Mononuclear cell (primary cell): ENCODE measurements around the gene FAM200C. TPM values are rescaled to one million over a fixed set of nuclear protein-coding genes. Genes with fewer than 3 reads are reported as not detected.
"Not testable (repeated sequence)": the region's sequence is repeated elsewhere in the genome, so short reads cannot be mapped to it uniquely, and the experiment has no call there.

Experiments used
- H3K27me3 ChIP-seq: 2 replicates; pipeline ENCODE4 v1.6.0; 2011; ENCODE audit warnings: low read length, control low read depth; ENCODE audit not compliant: insufficient read depth
- H3K4me1 ChIP-seq: 2 replicates; pipeline ENCODE4 v1.5.1; 2011; ENCODE audit warnings: mild to moderate bottlenecking, low read length, control low read depth; ENCODE audit not compliant: insufficient read depth
- H3K4me3 ChIP-seq: 2 replicates; pipeline ENCODE4 v1.5.1; 2011; ENCODE audit warnings: mild to moderate bottlenecking, low read length, moderate library complexity
- H3K9me3 ChIP-seq: 2 replicates; pipeline ENCODE4 v1.5.1; 2011; ENCODE audit warnings: low read depth, mild to moderate bottlenecking, control low read depth, low read length
- total RNA-seq: library from RNA; depleted of rRNA; stranded (reverse); fragments of >200 nt; gene quantifications from one replicate; pipeline ENCODE4 v1.2.3, GENCODE V29; 2012

Gene FAM200C
- 0.10 TPM for total RNA-seq

DNA sequence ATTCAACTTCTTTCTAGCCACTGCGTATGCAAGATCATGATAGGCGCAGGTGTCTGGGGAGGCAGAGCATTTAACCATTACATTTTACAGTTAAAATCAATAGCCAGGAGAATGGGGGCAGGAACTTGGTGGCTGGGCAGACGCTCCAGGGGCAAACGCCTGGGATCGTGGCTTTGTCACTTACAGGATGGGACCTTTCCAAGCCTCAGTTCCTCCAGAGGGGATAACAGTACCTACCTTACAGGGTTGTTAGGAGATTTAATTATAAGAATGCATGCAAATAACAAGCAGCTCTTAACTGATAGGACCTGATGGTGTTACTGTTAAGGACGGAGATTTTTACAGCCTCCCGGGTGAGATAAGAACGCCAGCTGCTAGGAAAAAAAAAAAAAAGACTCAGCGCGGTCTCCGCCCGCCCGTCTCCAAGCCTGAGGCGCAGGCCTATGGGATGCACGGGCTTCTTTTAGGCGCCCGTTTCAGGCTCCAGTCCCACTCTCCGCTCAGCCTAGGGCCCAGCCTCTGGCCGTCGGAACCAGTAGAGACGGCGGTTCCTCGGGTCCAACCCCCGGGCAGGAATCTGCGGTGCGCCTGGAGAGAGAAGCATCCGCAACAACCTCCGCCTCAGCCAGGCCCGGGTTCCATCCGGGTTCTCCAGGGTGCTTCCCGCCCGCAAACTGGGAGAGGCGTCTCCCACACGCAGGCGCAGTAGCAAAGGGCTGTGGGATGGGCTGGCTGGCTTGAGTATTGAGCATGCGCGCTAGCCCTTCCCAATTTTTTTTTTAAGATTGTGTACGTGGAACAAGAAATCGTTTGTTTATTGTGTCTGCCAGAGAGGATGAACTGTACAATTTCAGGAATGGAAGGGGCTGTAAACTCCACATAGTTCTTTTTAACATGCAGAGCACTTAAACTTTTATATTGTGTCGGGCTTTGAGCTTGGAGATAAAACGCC lies at the start of gene FAM200C:
Gene FAM200C, minus strand, starts transcription at position 653 of the 952 bp plus-strand sequence. CDS start 4,564 bp downstream, outside the sequence.
- Histone ChIP-seq H3K9me3 (no peaks in the 10 kb centered on the region), H3K4me1 (peaks cover 10% of the 10 kb centered on the region), H3K4me3 (peak within 1 kb of the TSS; percentile 74), H3K27me3 (no peaks in the 10 kb centered on the region)

DNA sequence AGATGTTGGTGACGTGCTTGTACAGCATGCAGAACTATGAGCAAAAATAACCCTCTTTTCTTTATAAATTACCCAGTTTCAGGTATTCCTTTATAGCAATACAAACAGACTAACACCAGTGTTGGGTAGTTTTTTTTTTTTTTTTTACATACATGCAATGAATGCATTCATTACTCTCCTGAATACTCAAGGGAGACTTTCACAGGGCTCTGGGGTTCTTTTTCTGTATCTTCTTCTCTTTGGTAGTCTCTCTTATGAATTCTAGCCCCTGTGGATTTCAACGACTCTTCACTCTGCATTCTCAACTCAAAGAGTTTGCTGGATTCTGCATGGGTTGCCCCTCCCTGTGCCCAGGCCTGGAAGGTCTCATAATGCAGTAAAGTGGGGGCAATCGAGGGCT lies 49.6 kb upstream of the FAM200C start:
- Histone ChIP-seq H3K4me3 (no peak overlapping the region), H3K27me3 (peaks cover 2% of the 10 kb centered on the region), H3K9me3 (no peaks in the 10 kb centered on the region), H3K4me1 (peaks cover 4% of the 10 kb centered on the region)

DNA sequence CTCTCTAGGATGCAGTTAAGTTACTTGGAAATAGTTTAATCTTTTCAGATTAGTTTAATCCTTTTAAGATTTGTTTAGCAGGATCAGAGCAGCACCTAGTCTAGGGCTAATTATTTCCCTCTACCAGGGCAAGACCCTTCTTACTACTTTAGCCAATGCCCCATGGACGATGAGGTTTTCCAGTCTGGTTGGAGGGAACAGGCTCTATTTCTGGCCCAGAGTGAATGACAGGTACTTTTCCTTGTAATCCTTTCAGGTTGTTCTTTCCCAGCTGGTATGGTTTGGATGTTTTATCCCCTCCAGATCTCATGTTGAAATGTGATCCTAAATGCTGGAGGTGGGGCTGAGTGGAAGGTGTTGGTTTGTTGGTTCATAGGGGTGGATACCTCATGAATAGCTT lies 49.0 kb upstream of the FAM200C start:
- Histone ChIP-seq H3K4me3 (no peak overlapping the region), H3K9me3 (no peaks in the 10 kb centered on the region), H3K4me1 (peaks cover 4% of the 10 kb centered on the region), H3K27me3 (no peaks in the 10 kb centered on the region)

DNA sequence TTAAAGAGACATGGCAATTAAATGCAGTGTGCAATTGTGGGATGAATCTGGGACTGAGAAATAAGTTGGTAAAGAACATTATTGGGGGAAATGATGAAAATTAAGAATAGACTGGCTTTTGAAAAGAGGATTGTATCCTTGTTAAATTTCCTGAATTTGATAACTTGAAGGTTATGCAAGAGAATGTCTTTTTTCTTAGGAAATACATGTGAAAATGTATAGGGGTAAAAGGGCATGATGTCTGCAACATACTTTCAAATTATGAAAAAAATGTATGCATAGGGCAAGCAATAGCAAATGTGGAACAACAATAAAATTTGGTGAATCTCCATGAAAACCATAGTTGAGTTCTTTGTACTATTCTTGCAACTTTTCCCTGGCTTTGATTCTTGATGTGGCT lies 45.9 kb upstream of the FAM200C start:
- H3K27me3 ChIP-seq: no peaks in the 10 kb centered on the region
- peaks cover 6% of the 10 kb centered on the region for H3K4me1 ChIP-seq
- H3K4me3 ChIP-seq: no peak overlapping the region
- no peaks in the 10 kb centered on the region for H3K9me3 ChIP-seq

DNA sequence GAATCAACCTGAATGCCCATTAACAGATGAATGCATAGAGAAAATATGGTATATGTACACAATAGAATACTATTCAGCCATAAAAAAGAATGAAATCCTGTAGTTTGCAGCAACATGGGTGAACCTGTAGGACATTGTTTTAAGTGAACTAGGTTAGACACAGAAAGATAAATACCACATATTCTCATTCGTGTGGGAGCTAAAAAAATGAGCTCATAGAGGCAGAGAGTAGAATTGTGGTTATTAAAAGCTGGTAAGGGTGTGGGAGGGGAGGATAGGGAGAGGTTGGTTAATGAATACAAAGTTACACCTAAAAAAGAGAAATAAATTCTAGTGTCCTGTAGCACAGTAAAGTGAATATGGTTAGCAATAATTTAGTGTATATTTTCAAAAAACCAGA lies 45.3 kb upstream of the FAM200C start:
- no peak overlapping the region for H3K4me3 ChIP-seq
- H3K27me3 ChIP-seq: no peaks in the 10 kb centered on the region
- H3K4me1 ChIP-seq: peaks cover 6% of the 10 kb centered on the region
- no peaks in the 10 kb centered on the region for H3K9me3 ChIP-seq

DNA sequence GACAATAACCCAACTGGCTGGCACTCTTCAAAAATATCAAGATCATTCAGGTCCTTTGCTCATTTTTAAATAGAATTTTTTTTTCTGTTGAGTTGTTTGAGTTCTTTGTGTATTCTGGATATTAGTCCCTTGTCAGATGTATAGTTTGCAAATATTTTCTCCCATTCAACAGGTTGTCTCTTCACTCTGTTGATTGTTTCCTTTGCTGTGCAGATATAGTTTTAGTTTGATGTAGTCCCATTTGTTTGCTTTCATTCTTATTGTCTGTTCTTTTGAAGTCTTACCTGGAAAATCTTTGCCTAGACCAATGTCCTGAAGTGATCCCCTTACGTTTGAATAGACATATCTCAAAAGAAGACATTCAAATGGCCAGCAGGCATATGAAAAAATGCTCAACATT lies 44.6 kb upstream of the FAM200C start:
- Histone ChIP-seq H3K4me3 (no peak overlapping the region), H3K27me3 (no peaks in the 10 kb centered on the region), H3K4me1 (peaks cover 6% of the 10 kb centered on the region), H3K9me3 (no peaks in the 10 kb centered on the region)

DNA sequence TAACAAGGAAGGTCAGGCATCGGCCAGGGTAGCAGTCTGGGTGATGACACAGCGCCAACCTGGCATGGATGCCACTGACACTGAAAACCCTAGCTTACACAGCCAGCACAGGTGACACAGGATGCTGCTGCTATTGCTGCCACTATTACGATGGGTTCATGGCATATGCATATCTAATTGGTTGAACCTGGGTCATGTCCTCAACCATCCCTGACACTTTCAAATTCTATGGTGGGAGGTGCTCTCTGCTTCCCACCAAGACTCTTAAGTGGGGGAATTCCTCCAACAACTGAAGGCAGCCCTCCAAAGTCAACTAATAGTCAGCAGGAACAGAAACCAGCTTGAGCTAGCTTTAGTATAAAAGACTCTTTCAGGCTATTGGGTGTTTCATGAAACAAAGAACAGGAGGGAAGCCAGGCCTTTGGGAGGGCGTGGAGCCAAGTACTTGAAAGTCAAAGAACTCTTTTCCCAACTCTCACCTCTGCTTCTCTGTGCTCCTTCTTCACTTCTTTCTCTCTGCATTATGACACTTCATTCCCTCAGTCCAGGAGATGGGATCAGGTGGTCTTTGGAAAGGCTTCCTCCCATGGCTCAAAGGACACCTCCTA lies 43.1 kb upstream of the FAM200C start:
- Histone ChIP-seq H3K9me3 (no peaks in the 10 kb centered on the region), H3K27me3 (no peaks in the 10 kb centered on the region), H3K4me3 (no peak overlapping the region), H3K4me1 (peaks cover 17% of the 10 kb centered on the region)

DNA sequence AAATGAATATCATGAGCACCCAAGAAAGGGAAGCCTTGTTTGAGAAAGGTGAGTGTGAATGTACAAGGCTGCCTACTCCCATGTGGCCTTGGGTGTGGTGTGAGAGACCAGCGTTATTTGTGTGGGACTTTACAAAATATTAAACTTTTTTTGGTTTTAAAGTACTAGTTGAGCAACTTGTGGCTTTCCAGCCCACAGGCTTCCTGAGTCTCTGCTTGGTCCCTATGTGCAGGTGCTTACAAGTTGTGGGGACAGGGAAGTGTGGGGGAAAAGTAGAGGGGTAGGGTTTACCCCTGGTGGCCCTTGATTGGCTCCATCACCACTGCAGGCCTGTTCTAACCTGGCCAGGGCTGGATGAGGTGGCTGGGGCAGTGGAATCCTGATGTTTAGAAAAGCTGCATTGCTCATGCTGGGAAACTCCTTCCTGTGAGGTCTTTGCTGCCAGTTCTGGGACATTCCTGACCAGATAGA lies 41.5 kb upstream of the FAM200C start:
- Histone ChIP-seq H3K4me1 (peaks cover 17% of the 10 kb centered on the region), H3K27me3 (no peaks in the 10 kb centered on the region), H3K4me3 (no peak overlapping the region), H3K9me3 (no peaks in the 10 kb centered on the region)

DNA sequence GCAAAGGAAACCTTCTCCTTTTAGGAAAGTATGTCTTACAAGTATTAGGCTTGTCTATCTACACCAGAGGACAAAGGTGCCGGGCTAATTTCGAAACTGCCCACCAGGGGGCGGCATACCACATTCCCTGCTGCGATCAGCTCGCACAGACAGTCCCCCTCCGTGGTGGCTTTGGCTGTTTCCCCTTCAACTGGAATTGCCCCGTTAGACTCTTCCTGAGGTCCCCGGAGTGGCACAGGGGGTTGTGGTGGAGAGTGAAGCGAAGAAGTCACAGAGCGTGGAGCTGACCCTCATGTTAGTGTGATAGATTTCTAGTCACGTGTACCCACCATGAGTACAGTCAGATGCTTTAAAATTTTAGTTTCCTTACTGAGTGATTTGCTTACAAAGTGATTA lies 39.3 kb upstream of the FAM200C start:
- H3K4me1 ChIP-seq: peaks cover 20% of the 10 kb centered on the region
- no peaks in the 10 kb centered on the region for H3K9me3 ChIP-seq
- H3K4me3 ChIP-seq: peak overlapping the region; percentile 43
- H3K27me3 ChIP-seq: no peaks in the 10 kb centered on the region

DNA sequence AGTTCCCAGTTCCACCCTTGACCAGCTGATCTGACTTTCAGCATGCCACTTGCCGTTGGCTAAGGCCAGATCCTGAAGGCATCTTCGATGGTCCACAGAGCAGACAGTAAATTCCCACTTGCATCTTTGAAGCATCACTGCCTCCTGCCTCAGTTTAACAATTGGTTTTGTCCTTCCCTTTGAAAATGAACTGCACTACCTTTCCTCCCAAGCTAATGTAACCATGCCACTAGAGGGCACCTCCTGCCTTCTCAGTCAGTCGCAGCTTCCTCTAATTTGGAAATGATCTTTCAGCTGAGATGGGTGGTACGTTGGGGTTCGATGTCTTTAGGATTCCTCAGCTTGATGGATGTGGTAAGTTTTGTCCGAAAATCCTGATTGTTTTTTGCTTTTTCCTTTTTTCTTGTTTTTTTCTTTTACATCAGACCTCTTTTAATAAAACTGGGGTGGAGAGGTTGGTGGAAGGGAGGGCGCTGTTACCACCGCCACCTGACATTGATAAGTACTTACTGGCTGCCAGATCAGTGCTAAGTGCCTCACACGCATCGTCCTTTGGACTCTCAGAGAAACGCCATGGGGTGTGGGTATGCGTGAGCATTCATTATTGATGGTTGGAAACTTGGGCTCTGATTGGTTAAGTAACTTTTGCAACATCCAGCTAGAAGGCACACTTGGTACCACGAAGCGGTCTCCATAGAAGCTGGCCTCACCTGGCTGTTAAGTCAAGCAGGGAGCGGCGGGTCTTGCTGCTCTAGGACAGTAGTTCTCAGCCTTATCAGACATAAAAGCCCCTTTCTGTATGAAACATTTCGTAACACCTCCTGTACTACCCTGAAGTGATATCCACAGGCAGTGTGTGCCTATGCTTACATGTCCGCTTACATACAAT lies 38.7 kb upstream of the FAM200C start:
- Histone ChIP-seq H3K4me3 (peak overlapping the region; percentile 43), H3K9me3 (no peaks in the 10 kb centered on the region), H3K27me3 (no peaks in the 10 kb centered on the region), H3K4me1 (peaks cover 26% of the 10 kb centered on the region)

DNA sequence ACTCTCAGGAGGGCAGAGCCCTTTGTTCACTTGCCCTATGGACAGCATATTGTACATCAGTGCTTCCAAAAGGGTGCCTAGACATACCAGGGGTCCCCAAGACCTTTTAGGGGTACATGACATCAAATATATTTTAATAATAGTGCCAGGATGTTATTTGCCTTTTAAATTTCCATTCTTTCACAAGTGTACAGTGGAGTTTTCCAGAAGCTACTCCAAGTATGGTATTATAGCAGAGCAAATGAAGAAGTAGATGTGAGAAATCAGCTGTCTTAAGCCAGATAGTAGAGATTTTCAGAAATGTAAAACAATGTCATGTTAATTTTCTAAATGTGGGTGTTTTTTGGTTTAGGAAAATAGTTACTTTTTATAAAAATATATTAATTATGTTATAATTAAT lies 37.4 kb upstream of the FAM200C start:
- Histone ChIP-seq H3K9me3 (no peaks in the 10 kb centered on the region), H3K27me3 (no peaks in the 10 kb centered on the region), H3K4me3 (no peak overlapping the region), H3K4me1 (peaks cover 26% of the 10 kb centered on the region)

DNA sequence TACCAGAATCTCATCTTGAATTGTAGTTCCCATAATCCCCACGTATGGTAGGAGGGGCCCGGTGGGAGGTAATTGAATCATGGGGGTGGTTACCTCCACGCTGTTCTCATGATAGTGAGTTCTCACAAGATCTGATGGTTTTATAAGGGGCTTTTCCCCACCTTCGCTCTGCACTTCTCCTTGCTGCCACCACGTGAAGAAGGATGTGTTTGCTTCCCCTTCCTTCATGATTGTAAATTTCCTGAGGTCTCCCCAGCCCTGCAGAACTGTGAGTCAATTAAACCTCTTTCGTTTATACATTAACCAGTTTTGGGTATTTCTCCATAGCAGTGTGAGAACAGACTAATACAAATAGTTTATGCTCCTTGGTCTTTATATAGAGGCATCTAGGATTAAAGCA lies 36.8 kb upstream of the FAM200C start:
- H3K27me3 ChIP-seq, H3K4me3 ChIP-seq, H3K9me3 ChIP-seq: not testable (repeated sequence)
- peaks cover 26% of the 10 kb centered on the region for H3K4me1 ChIP-seq

DNA sequence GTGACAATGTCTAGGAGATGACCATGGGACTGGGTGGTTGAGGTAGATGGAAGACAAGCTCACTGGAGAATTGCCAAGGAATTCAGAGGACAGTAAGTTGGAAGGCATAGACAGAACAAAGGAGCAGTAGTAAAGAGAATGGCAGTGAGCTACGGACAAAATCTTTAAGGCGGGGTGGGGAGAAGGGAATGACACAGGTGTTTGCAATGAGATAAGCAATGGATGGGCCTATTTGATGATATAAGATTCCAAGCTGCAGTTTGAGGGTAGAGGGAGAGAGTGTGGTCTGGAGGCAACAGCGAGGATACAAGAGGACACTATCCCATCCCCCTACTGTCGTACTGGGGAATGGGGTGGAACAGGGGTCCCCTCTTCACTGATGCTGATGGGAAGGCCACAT lies 36.2 kb upstream of the FAM200C start:
- Histone ChIP-seq H3K9me3 (no peaks in the 10 kb centered on the region), H3K4me1 (peaks cover 21% of the 10 kb centered on the region), H3K4me3 (no peak overlapping the region), H3K27me3 (no peaks in the 10 kb centered on the region)

DNA sequence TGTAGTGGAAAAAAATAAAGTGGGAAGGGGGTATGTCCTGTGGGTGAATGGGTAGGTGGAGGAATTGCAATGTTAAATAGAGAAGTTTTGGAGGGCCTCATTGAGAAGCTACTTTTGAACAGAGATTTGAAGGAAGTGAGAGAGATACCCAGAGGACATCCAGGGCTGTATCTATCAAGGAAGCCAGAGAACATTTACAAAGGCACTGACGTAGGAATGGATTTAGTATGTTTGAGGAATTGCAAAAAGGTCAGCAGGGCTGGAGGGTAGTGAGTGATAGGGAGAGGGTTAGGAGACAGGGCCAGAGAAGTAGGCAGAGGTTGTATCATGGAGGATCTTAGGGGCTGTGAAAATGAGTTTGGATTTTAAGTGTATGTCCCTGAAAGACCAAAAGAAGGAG lies 35.7 kb upstream of the FAM200C start:
- no peaks in the 10 kb centered on the region for H3K9me3 ChIP-seq
- no peak overlapping the region for H3K4me3 ChIP-seq
- H3K4me1 ChIP-seq: peaks cover 20% of the 10 kb centered on the region
- no peaks in the 10 kb centered on the region for H3K27me3 ChIP-seq

DNA sequence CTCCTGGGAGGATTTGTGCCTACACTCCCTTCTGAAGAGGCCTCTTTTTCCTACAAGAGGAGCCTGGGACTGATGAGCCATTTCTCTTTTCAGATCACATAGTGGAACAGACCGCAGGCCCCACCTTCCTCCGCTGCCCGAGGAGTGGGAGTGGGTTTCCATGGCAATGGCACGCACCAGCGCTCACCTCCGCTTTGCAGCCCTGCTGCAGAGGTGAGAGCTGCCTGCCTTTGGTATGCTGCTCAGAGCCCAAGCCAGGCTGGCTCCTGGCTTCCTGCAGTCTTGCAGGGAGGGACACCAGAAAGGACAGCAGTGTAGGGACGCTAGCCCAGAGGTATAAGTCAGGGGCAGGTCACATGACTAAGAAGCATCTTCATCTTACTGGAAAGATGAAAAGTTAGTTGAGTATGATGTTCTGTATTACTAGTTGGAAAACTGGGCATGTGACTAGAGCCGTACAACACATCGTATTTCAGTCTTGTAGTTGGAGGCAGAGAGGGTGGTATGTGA lies 34.2 kb upstream of the FAM200C start:
- H3K27me3 ChIP-seq: no peaks in the 10 kb centered on the region
- H3K4me1 ChIP-seq: peaks cover 20% of the 10 kb centered on the region
- no peaks in the 10 kb centered on the region for H3K9me3 ChIP-seq
- H3K4me3 ChIP-seq: no peak overlapping the region
